Endothelial cell of umbilical vein (primary cell): ENCODE data around the gene CCDC157.

Source experiments
- CTCF ChIP-seq, 2 donors: IDR thresholded peaks; 1 replicate in 1 of 2; 2 replicates in 1 of 2; pipeline ENCODE4 v1.5.1; 2011; ENCODE audit warnings: low read length in 2 of 2, mild to moderate bottlenecking in 2 of 2, moderate library complexity in 2 of 2, control low read depth in 1 of 2, inconsistent platforms in 1 of 2, low read depth in 1 of 2; ENCODE audit not compliant: insufficient read depth in 1 of 2; ENCODE audit errors: extremely low read depth in 1 of 2
- EZH2 ChIP-seq: IDR thresholded peaks from 2 replicates; pipeline ENCODE4 v1.6.1; 2012; ENCODE audit warnings: borderline replicate concordance, low read depth, mild to moderate bottlenecking, moderate library complexity, low read length, inconsistent platforms; ENCODE audit not compliant: severe bottlenecking
- FOS ChIP-seq: IDR thresholded peaks from 2 replicates; pipeline ENCODE4 v1.6.1; 2011; ENCODE audit warnings: mild to moderate bottlenecking, low read length, moderate library complexity, borderline replicate concordance; ENCODE audit not compliant: insufficient read depth
- GATA2 ChIP-seq: IDR thresholded peaks from 2 replicates; pipeline ENCODE4 v1.7.0; 2011; ENCODE audit warnings: low read depth, mild to moderate bottlenecking, moderate library complexity, mixed read lengths, low read length; ENCODE audit not compliant: insufficient read length, insufficient read depth
- JUN ChIP-seq: IDR thresholded peaks from 2 replicates; pipeline ENCODE4 v1.6.1; 2011; ENCODE audit warnings: borderline replicate concordance, low read depth; ENCODE audit not compliant: insufficient read length, insufficient read depth
- MAX ChIP-seq: IDR thresholded peaks from 2 replicates; pipeline ENCODE4 v1.6.1; 2011; ENCODE audit not compliant: insufficient read depth, insufficient read length
- MYC ChIP-seq: IDR thresholded peaks from one replicate; pipeline ENCODE4 v1.6.1; 2011; ENCODE audit warnings: mild to moderate bottlenecking, low read depth, low read length
- POLR2A ChIP-seq: IDR thresholded peaks from 2 replicates; pipeline ENCODE4 v1.6.1; 2012; ENCODE audit warnings: low read depth, mild to moderate bottlenecking, control low read depth, low read length
- POLR2AphosphoS5 ChIP-seq: IDR thresholded peaks from 2 replicates; pipeline ENCODE4 v1.6.1; 2012; ENCODE audit warnings: low read depth, mild to moderate bottlenecking, control low read depth, low read length, moderate library complexity; ENCODE audit not compliant: insufficient read depth

GRCh38 chr22:30326706-30327362 is 30.0 kb upstream of the CCDC157 start, which contains the start of gene TBC1D10A:
- TF ChIP-seq CTCF (IDR thresholded peaks at IDR 0.05; ENCODE audit: extremely low read depth in 1 of 2, insufficient read depth in 1 of 2, low read depth in 1 of 2, low read length in 2 of 2) (no peak), EZH2 (no peak), POLR2AphosphoS5 (peak; percentile 77), MAX (no peak), JUN (no peak), POLR2A (peak; percentile 63), MYC (no peak), GATA2 (no peak), FOS (no peak)
